GM03348 (cell line): ENCODE data around the gene MRTFB.

Experiments
- DNase-seq: peaks from one replicate; pipeline ENCODE4 v3.0.0; 2012; ENCODE audit warnings: low spot score

Gene MRTFB

DNA sequence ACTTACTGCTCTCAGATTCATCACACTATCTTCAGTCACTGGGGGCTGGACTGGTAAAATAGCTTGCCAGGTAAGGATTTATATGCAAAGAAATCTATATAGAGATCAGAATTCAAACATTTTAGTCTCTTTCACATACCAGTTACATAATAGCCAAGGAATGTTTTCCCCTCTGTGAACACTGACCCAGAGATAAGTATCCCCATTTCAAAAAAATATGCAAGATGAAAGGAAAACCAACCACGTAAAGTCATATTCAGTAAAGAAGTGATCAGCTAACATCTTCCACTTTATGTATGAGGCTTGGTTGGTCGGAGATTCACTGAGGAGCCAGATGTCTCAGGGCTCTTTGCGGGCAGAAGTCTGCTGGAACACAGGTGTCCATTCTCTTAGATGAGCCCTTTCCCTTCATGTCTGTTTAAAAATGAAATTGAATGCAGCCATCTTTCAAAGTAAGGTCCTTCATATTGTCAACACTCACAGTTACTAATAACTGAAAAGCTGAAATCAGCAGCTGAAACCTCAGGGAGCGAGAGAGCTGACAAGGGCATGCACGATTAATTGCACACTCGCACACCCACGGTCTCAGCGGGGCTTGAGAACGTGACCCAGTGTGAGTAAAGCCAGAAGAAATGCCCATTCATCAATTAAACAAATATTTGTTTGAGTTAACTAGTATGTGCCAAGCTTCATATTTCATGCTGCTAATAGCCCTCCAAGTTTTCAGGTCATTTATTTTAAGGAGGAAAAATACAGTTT is 161.2 kb downstream of the MRTFB start:
- DNase-seq: no peak

DNA sequence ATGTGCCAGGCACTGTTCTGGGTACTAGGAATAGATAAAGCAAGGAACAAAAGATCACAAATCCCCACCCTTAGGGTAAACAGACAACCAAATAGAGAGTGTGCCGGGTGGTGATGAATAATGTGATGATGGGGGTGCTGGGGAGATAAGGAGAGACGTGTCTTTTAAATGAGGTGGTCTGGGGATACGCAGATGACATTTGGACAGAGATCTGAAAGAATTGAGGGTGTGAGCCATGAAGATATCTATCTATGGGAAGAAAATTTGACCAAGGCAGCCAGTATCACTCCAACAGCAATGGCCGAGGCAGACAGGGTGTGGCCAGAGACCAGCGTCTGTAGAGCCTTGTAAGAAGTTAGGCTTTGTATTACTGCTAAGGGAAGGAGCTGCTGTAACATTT is 165.3 kb downstream of the MRTFB start:
- DNase-seq: no peak

DNA sequence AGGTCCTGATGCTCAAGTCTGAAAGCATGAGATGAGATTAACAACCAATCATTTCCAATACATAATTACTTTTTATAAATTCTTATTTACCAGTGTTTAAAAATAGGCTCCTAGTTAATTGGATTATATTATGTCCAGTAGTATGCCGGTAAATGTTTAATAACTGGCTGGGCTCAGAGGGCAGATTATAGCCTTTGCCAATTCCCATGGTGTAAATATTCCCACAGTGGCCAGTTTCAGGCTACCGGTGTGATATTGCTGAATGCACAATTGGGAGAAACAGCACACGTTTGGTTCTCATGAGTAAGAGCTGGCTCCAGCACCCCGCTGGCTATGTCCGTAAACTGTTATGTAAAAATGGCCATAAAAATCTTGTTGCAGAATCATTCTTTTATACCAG is 167.6 kb downstream of the MRTFB start:
- no peak for DNase-seq

DNA sequence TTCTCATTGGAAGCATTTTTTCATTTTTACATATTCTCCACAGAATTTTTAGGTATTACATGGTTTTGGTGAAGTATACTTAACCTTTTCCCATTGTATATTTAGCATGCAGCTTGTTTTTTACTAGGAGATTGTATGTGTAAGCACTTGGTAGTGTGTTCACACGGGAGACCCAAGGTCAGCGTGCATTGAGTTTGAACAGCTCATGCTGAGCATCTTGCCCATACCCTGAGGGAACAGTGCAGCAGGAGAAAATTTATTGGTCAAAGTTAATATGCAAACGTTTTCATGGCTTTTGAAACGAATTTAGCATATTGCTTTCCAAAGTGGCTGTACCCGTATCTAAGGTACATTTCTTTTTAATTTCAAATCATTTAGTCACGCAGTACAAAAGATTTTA is 168.7 kb downstream of the MRTFB start:
- DNase-seq: no peak

DNA sequence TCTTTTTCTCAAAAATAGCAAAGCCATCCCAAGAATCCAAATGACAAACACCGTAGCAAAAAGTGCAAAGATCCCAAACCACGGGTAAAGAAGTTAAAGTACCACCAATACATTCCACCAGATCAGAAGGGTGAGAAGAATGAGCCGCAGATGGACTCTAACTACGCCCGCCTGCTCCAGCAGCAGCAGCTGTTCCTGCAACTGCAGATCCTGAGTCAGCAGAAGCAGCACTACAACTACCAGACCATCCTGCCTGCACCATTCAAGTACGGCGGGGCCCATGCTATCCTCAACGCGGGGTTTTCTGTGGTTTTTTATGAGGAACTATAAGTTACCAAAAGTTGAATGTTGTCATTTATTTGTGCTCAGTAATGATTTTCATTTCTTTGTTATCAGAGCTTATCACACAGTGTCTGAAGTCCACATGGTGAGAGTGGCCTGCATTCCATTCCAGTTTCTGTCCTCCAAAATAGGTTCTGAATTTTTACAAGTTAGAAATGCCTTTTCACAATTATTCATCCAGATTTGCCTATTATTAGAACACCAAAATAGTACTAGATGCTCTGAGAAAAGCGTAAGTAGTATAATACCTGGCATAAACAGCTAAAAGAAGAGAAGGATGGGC is 169.2 kb downstream of the MRTFB start:
- no peak for DNase-seq

DNA sequence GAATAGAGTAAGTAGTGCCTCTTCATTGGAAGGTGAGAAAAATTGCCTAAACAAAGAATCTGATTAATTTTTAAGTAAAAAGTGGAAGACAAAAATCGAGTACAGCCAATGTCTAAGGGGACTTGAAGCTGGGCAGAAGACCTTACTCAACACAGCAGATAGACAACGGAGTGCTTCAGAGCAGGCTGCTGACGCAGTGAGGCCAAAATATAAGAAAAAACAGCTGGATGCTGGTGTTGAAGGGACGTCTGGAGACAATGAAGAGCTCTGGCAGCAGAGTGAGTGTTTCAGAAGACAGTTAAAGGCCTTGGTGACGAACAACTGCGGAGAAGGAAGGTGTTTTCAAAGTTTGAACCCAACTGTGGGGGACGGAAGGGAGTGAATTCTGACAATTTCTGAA is 169.8 kb downstream of the MRTFB start:
- no peak for DNase-seq

DNA sequence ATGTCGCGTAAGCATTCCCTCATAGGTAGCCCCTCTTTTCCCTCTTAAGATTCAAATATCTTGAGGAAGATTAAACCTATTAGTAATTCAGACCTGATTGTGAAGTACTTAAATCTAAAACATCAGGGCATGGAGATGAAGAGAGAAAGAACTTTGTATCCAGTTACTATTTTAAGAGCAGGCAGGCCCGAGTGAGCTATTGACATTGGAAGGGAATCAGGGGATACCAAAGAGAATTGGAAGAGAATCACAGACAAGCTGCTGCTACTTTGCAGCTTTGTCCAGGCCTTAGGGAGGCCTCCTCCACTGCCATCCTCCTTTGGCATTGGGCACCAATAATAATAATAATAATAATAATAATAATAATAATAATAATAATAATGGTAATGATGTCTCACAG is 170.5 kb downstream of the MRTFB start:
- DNase-seq: no peak

DNA sequence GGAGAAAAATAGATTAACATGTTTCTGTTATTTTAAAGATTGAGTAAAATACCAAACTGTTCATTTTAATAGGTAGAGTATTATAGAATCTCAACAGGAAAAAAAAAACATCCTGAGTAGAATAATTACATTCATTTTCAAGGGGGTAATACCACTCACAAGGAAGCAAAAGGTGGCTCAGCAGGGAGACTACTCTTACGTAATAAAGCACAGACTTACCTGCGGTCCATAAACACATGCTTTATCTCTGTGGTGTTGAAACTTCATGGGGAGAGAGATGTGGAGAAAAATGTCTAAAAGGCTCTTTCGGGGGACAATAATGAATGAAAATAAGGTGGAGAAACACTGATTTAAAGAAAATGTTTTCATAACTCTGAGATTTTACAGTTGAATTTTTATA is 171.7 kb downstream of the MRTFB start:
- DNase-seq: no peak

DNA sequence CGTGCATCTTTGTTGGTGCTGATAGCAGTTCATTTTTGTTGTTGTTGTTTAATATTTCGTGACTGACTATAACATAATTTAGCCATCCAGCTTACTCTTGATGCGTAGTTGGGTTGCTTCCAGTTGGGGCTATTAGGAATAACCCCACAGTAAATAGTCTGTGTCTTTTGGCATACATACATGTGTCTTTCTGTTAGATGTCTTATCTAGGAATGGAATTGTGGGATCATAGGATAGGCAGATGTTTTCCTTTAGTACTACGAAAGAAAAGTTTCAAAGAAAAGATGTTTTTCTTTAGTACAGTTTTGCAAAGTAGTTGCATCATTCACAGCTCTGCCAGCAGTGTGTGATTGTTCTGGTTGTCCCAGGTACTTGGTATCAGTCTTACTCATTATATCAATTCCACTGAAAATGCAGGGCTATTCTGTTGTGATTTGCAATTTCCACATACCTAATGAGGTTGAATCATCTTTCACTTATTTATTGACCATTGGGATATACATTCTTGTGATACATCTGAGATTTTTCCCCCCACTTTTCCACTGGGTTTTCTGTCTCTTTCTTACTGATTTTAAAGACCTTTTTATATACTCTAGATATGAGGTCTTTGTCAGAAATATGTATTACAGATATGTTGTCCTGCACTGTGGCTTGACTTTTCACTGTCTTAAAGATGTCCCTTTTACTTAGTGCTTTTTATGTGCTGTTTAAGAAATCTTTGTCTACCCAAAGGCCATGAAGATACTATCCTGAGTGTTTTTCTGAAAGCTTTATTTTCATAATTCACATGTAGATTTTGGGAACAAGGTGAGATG is 173.3 kb downstream of the MRTFB start:
- peak; percentile 19 for DNase-seq

DNA sequence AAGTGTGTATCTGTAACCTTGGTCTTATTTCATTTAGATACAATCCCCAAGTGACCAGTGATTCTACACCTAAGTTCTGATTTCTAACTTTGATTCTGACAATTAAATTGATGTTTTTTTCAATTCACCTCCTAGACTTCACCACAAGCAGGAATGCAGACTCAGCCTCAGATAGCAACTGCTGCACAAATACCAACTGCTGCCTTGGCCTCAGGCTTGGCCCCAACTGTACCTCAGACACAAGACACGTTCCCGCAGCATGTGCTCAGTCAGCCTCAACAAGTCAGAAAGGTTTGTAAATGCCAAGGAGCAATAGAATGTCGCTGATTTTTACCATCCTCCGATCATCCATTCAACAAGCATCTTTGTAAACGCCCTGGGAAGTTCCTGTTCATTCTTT is 177.7 kb downstream of the MRTFB start:
- no peak for DNase-seq

DNA sequence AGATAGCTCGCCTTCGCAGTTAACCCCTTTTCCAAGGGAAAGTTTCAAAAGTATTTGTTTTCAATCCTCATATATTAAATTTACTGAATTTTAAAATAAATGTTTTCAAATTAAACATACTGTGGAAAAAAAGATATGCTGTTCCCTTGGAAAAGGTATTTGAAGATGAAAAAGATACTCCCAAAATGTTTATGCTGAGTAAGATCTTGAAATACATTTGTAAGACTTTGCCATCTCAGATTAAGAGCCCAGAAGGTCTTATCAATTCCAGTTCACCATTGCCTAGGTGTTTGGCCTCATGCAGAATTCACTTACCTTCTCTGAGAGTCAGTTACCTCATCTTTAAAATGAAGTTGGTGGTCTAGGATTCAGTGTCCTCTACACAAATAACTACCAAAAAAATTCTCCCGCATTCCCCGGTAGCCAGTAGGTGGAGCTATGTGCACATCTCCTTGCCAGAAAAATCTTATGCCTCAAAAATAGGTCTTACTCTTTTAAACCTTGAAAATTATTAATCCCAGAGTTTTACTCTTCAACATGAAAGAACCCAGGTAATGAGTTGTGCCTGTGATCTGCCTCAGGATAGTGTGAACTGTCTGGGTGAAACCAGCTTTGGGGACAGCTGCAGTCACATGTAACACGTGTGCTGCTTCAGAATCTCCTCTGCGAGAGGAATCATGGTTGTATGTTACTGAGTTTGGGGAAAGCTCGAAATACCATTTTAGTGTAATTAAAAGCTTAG is 178.3 kb downstream of the MRTFB start:
- DNase-seq: peak; percentile 73

DNA sequence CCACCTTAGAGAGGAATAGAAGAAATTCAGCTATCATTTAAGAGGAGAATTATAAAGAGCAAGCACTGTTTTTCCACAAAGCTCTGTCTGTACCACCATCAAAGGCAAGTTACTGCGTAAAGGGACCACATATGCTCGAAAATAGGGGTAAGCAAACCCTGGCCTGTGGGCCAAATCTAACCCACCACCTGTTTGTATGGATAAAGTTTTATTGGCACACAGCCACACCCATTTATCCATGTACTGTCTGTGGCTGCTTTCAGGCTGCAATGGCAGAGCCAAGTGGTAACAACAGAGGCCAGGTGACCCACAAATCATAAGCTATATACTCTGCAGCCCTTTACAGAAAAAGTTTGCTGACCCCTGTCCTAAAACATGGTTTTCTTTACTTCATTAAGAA is 180.3 kb downstream of the MRTFB start:
- no peak for DNase-seq

DNA sequence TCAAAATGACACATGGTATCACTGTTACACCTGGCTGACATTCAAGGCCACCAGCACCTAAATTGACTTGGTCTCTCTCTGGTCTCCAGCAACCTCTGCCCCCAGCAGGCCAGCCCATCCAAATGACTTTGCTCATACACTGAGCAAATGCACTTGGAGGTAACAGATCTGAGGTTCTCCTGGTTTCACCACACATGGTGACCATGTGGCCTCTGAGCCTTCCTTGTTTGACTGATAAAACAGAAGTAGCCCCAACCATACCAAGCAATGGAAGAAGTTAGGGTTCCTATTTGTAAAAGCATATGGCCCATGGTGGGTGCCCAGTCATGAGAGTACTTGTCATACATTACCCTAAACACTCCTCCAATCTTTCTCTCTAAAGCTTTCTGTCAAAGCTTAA is 181.7 kb downstream of the MRTFB start:
- no peak for DNase-seq

DNA sequence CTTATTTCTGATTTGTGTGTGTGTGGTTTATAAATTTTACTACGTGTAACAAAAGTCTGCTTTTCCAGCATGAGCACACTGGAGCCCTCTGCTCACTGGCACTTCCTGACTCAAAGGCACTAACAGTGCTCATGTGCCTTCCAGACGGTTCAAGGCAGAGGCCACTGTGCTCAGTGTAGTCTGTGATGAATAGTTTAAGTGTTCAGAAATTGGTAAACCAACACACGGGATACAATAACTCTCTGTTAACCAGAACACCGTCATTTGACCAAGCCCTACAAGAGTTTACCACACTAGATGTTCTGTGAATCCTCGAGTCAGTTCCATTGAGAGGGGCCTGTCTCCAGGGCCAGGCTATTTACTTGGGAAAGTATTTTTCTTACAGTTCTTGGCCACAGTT is 191.9 kb downstream of the MRTFB start:
- DNase-seq: no peak

DNA sequence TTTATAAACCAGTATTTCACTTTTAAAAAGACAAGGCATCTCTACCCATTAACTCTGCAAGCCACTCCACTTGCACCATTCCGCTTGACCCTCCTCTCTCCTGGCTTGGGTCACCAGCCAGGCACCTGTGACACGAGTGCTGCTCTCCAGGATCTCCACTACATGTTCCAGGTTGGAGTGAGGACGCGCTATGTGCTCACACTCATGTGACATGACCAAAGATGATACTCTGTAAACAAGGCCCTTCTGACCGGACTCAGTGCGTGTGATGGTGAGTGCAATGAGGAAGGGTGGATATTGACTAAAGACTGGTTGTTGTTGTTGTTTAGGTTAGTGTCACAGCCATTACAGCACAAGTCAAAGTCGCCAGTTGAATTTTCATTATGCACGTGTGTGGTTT is 192.7 kb downstream of the MRTFB start:
- no peak for DNase-seq

DNA sequence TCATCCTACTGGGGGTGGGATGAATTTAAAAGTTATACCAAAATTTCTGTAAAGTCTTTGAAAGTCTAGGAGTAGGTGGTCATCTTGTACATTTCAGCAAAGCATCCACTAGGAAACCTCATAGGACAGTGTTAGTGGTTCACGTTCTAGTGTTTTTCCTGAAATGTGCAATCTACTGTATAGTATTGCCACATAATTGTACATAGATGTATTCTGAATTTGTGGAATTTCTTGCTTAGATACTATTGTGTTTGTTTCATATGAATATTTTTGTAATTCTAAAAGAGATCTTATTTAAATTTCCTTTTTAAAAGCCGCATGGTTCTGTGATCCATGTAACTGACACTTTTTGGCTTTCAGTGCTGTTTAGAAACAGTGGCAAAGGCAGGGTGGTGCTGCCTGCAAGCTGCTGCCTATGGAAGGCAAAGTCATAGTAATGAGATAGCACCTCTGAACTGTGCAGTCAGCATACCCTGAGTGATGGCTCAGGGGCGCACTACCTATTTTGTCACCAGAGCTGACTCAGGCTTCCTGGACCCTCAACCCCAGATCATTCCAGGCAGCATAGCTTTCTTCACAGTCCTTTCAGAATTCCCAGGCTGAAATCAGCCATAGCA is 193.3 kb downstream of the MRTFB start:
- DNase-seq: no peak

DNA sequence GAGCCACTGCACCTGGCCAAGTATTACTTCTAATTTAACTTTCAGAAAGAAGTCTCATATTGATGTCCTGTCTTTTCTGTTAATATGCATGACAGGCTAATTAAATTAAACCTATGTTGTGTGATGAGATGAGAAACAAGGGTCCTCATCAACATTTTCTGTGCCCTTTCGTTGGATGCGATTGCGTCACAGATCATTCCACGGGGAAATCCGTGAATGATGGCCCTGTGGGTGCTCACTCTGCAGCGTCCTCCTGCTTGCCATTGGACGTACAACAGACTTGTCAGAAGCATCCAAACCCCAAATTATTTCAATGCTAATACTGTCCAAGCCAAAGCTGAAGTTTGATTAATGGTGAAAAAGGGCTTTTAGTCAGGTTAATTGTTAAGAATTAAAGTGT is 197.0 kb downstream of the MRTFB start:
- DNase-seq: no peak

DNA sequence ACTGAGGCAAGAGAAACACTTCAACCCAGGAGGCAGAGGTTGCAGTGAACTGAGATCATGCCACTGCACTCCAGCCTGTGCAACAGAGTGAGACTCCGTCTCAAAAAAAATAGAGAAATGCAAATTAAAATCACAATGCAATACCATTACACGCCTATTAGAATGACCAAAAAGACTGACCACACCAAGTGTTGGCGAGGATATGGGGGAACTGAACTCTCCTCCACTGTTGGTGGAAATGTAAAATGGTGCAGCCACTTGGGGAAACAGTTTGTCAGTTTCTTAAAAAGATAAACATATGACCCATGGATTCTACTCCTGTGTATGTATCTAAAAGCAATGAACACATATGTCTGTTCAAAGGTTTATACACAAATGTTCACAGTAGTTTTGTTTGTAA is 204.8 kb downstream of the MRTFB start:
- no peak for DNase-seq

DNA sequence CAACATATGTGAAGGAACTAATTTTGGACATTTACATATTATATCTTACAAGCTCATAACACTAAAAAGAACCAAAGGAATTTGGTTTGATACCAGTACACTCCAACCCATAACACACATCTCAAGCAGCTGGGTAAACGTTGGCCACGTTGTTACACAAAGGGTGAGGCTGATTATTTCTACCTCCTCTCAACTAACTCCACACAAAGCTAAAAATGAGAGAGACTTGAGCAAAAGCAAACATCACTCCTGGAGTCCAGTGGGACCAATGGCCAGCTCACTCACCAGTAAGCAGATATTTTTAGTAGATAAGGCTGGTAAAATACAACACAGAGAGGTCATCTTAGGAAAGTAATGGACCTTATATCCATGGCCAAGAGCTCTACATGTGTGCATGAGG is 207.6 kb downstream of the MRTFB start:
- DNase-seq: no peak

DNA sequence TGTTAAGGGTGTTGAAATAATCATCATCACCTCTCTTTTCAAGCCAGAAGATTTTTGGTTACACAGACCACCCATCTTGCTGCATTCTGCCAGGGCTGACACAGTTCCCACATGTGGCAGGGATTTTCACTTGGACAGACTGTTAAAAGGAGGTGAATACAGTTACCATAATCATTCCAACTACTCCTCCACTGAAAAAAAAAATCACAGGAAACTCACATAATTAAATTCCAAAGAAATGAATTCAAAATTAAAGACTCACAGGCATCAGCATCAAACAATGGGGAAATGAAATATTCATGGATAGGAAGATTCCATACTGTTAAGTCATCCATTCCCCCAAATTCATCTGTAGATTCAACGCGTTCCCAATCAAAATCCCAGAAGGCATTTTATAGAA is 209.4 kb downstream of the MRTFB start:
- DNase-seq: peak; percentile 29

DNA sequence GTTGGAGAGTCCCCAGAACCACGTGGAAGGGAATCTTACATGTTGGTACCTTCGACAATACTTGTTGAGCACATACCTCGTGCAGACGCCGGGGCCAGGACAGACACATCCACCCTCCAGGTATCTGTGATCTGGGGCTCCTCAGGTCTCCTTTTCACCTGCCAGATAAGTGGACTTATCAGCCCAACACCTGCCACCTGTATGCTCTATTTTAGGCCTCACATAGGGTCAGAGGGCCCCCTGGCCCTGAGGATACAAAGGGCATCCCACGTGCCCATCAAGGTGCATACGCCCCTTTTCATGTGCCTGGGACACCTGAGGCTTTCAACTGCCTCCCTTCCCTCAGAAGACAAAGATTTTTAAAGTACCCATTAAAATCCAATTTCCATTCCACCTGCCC is 212.7 kb downstream of the MRTFB start:
- DNase-seq: no peak

DNA sequence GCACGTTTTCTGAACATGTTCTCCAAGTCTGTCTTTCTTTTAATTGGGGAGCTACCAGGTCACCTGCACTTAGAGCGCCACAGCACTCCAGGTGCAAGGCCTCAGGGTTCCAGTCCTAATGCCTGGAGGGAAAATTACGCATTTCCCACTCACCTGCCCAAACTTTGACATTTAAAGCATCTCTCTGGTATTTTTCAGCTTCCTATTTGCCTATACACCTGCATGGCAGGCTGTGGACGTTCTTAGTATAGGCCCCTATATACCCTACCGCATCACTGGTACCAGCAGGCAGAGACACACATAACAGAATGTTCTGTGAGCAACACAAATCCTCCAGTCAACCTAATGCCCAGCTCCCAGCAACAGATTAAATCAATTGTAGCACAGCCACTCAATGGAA is 213.3 kb downstream of the MRTFB start:
- DNase-seq: no peak
